ENCODE results near the gene FAM168A. TPM values are rescaled to one million over a fixed set of nuclear protein-coding genes. Genes with fewer than 3 reads are reported as not detected.

FAM168A gene
- total RNA-seq, 4 donors from 2014 or later, result 17.5 to 43.4 (median 23.3) TPM

DNA sequence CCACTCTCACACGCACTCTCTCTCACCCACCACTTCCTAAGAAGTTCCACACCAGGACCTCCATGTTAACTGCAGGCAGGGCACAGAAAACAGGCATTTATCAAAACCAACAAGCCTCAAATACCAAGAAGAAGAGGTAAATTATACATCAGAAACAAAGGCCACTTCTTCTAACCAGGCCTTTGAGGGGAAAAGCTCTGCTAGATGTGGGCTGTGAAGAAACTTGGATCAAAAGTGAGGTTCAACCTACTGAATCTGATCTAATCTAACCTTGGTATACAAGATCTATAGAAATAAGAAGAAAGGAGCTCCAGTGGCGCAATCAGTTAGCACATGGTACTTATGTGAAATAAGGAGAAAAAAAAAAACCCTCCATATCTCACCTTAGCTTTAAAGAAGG lies 91.9 kb downstream of the FAM168A start:
- Histone ChIP-seq H3K36me3 (no peaks in the 10 kb centered on the region), H3K4me1 (no peaks in the 10 kb centered on the region), H3K27me3 (no peaks in the 10 kb centered on the region), H3K27ac (no peak overlapping the region), H3K9me3 (peaks cover 0 to 5% of the 10 kb centered on the region in 2 donors), H3K4me3 (no peak overlapping the region)
- intact Hi-C loops (cut with DNase I; ENCODE audit: low total_unique reads) (no loop called here), in situ Hi-C loops (cut with MboI; ENCODE audit: low pct_ligation_motif_present in 1 of 4, low pct_unique_long_range_greater_than_20kb in 1 of 4, low sequenced_read_pairs in 3 of 4) (no loop called here)
- WGBS, 2 donors (ENCODE audit: low coverage in 1 of 2), result 88 to 100% methylated on average over 2 of the region's 2 CpGs
- no peak for TF ChIP-seq POLR2AphosphoS5 (IDR thresholded peaks at IDR 0.05)
- TF ChIP-seq, protein P1, sequence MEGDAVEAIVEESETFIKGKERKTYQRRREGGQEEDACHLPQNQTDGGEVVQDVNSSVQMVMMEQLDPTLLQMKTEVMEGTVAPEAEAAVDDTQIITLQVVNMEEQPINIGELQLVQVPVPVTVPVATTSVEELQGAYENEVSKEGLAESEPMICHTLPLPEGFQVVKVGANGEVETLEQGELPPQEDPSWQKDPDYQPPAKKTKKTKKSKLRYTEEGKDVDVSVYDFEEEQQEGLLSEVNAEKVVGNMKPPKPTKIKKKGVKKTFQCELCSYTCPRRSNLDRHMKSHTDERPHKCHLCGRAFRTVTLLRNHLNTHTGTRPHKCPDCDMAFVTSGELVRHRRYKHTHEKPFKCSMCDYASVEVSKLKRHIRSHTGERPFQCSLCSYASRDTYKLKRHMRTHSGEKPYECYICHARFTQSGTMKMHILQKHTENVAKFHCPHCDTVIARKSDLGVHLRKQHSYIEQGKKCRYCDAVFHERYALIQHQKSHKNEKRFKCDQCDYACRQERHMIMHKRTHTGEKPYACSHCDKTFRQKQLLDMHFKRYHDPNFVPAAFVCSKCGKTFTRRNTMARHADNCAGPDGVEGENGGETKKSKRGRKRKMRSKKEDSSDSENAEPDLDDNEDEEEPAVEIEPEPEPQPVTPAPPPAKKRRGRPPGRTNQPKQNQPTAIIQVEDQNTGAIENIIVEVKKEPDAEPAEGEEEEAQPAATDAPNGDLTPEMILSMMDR (IDR thresholded peaks at IDR 0.05), result no peak
- no peak for TF ChIP-seq EP300 (IDR thresholded peaks at IDR 0.05; ENCODE audit: low read depth)
- no peak for TF ChIP-seq POLR2A (IDR thresholded peaks at IDR 0.05)
- no peak for DNase-seq

DNA sequence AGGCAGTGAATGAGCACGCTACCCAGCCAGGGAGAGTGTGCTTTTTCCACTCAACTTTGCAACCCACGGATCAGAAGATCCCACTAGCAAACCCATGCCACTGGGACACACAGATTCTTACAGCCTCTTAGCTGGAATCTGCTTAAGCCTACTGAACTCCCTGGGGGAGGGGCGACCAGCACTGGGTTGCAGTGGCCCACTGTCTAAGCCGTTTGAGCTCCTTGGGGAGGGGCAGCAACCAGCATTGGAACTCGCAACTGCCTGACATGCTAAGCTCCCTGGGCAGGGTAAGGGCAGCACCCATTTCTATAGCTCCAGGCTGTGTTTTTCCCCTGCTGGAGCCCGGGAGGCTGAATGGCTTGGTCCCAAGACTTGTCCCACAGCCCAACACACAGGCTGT lies 99.6 kb downstream of the FAM168A start:
- DNase-seq, result no peak
- no peak for TF ChIP-seq EP300 (IDR thresholded peaks at IDR 0.05; ENCODE audit: low read depth)
- TF ChIP-seq POLR2A (IDR thresholded peaks at IDR 0.05), result no peak
- TF ChIP-seq, protein P1 (IDR thresholded peaks at IDR 0.05), result no peak
- no peak for TF ChIP-seq POLR2AphosphoS5 (IDR thresholded peaks at IDR 0.05)
- Histone ChIP-seq H3K27ac (no peak overlapping the region), H3K9me3 (peaks cover 0 to under 1% of the 10 kb centered on the region in 2 donors), H3K27me3 (no peaks in the 10 kb centered on the region), H3K4me1 (peaks cover 0 to 7% (median 0%) of the 10 kb centered on the region in 4 donors), H3K4me3 (no peak overlapping the region), H3K36me3 (no peaks in the 10 kb centered on the region)
- 98% methylated on average over 6 of the region's 6 CpGs; no CpG with 5 or more reads in 1 of the 2 donors for WGBS, 2 donors (ENCODE audit: low coverage in 1 of 2)
- intact Hi-C loops (cut with DNase I; ENCODE audit: low total_unique reads), result no loop called here
- in situ Hi-C loops (cut with MboI; ENCODE audit: low pct_ligation_motif_present in 1 of 4, low pct_unique_long_range_greater_than_20kb in 1 of 4, low sequenced_read_pairs in 3 of 4), result no loop called here

DNA sequence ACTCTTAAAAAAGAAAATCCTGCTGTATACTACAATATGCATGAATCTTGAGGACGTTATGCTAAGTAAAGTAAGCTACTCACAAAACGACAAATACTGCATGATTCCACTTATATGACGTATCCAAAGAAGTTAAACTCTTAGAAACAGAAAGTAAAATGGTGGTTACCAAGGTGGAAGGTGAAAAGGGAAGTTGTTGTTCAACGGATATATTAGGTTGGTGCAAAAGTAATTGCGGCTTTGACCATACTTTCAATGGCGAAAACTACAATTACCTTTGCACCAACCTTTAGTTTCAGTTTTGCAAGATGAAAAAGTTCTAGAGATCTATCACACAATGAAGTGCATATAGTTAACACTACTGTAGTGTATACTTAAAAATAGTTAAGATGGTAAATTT lies 101.8 kb downstream of the FAM168A start:
- no peak for TF ChIP-seq POLR2AphosphoS5 (IDR thresholded peaks at IDR 0.05)
- TF ChIP-seq, protein P1 (IDR thresholded peaks at IDR 0.05), result no peak
- TF ChIP-seq POLR2A (IDR thresholded peaks at IDR 0.05), result no peak
- TF ChIP-seq EP300 (IDR thresholded peaks at IDR 0.05; ENCODE audit: low read depth), result no peak
- Histone ChIP-seq H3K27me3 (no peaks in the 10 kb centered on the region), H3K9me3 (no peaks in the 10 kb centered on the region), H3K27ac (no peak overlapping the region), H3K36me3 (no peaks in the 10 kb centered on the region), H3K4me3 (no peak overlapping the region), H3K4me1 (peaks cover 0 to 7% (median 0%) of the 10 kb centered on the region in 4 donors)
- intact Hi-C loops (cut with DNase I; ENCODE audit: low total_unique reads) (no loop called here), in situ Hi-C loops (cut with MboI; ENCODE audit: low pct_ligation_motif_present in 1 of 4, low pct_unique_long_range_greater_than_20kb in 1 of 4, low sequenced_read_pairs in 3 of 4) (no loop called here)
- no peak for DNase-seq
- 88 to 92% methylated on average over 6 of the region's 6 CpGs for WGBS, 2 donors (ENCODE audit: low coverage in 1 of 2)

DNA sequence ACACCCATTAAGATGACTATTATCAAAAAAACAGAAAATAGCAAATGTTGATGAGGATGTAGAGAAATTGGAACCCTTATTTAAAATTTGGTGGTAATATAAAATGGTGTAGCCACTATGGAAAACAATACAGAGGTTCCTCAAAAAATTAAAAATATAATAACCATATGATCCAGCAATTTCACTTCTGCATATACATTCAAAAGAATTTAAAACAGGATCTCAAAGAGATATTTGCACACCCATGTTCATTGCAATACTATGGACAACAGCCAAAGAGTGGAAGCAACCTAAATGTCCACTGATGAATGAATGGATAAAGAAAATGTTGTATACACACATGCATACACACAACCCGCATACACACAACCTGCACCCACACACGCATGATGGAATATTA lies 102.2 kb downstream of the FAM168A start:
- DNase-seq, result no peak
- Histone ChIP-seq H3K27ac (no peak overlapping the region), H3K27me3 (no peaks in the 10 kb centered on the region), H3K36me3 (no peaks in the 10 kb centered on the region), H3K9me3 (no peaks in the 10 kb centered on the region), H3K4me3 (no peak overlapping the region), H3K4me1 (peaks cover 0 to 10% (median 0%) of the 10 kb centered on the region in 4 donors)
- intact Hi-C loops (cut with DNase I; ENCODE audit: low total_unique reads), result no loop called here
- WGBS, 2 donors (ENCODE audit: low coverage in 1 of 2), result 68 to 94% methylated on average over 2 of the region's 2 CpGs
- in situ Hi-C loops (cut with MboI; ENCODE audit: low pct_ligation_motif_present in 1 of 4, low pct_unique_long_range_greater_than_20kb in 1 of 4, low sequenced_read_pairs in 3 of 4), result no loop called here
- TF ChIP-seq POLR2AphosphoS5 (IDR thresholded peaks at IDR 0.05) (no peak), EP300 (IDR thresholded peaks at IDR 0.05; ENCODE audit: low read depth) (no peak)
